Natural killer cell (primary cell): ENCODE measurements around the gene PLEKHG5. TPM values are rescaled to one million over a fixed set of nuclear protein-coding genes. Genes with fewer than 3 reads are reported as not detected.

ENCODE experiments used
- ATAC-seq, 3 donors: fragments of 150-1000 bp in 2 of 3; fragments of 200-7000 bp in 1 of 3; cut with Tn5 transposase; 1 replicate in 1 of 3; 2 replicates in 2 of 3; pipeline ENCODE4 v1.10.0; 2021; ENCODE audit warnings: mild to moderate bottlenecking in 2 of 3, moderate library complexity in 2 of 3
- DNase-seq, 2 donors: peaks; one replicate each; pipeline versions ENCODE4 v3.0.0 to v3.0.0-alpha.2; 2013 to 2021; ENCODE audit warnings: mixed read lengths in 1 of 2
- H3K27ac ChIP-seq: one replicate; pipeline ENCODE4 v1.5.1; 2013; ENCODE audit warnings: mild to moderate bottlenecking, low read length
- H3K27me3 ChIP-seq: one replicate; pipeline ENCODE4 v1.6.1; 2013; ENCODE audit warnings: low read length; ENCODE audit not compliant: control insufficient read depth, insufficient read depth
- H3K36me3 ChIP-seq: one replicate; pipeline ENCODE4 v1.6.1; 2013; ENCODE audit warnings: low read length; ENCODE audit not compliant: control insufficient read depth, insufficient read depth
- H3K4me1 ChIP-seq: one replicate; pipeline ENCODE4 v1.6.1; 2013; ENCODE audit warnings: low read length; ENCODE audit not compliant: control insufficient read depth, insufficient read depth
- H3K4me3 ChIP-seq: one replicate; pipeline ENCODE4 v1.5.1; 2013; ENCODE audit warnings: low read length
- H3K9me3 ChIP-seq: one replicate; pipeline ENCODE4 v1.6.1; 2013; ENCODE audit warnings: low read length; ENCODE audit not compliant: control insufficient read depth, insufficient read depth
- H3K27ac Mint-ChIP-seq, 2 donors: one replicate each; pipeline ENCODE4 v1.8.0; 2022; ENCODE audit warnings: mild to moderate bottlenecking in 2 of 2, mixed read lengths in 2 of 2, moderate library complexity in 1 of 2
- H3K27me3 Mint-ChIP-seq, 2 donors: one replicate each; pipeline ENCODE4 v1.8.0; 2022; ENCODE audit warnings: low read depth in 2 of 2, mixed read lengths in 2 of 2
- H3K36me3 Mint-ChIP-seq: one replicate; pipeline ENCODE4 v1.8.0; 2022; ENCODE audit warnings: mixed read lengths
- H3K4me1 Mint-ChIP-seq, 2 donors: one replicate each; pipeline ENCODE4 v1.8.0; 2022; ENCODE audit warnings: mixed read lengths in 2 of 2
- H3K4me3 Mint-ChIP-seq: one replicate; pipeline ENCODE4 v1.8.0; 2022; ENCODE audit warnings: mild to moderate bottlenecking, moderate library complexity, mixed read lengths
- H3K9me3 Mint-ChIP-seq, 2 donors: one replicate each; pipeline ENCODE4 v1.8.0; 2022; ENCODE audit warnings: mixed read lengths in 2 of 2
- CTCF ChIP-seq: fragments of 200-600 bp; IDR thresholded peaks from one replicate; pipeline ENCODE4 v1.8.0; 2022; ENCODE audit warnings: antibody characterized with exemption
- WGBS: methylation state at CpG from one replicate; pipeline ENCODE4 v1.1.7; 2013; ENCODE audit warnings: missing lambda C conversion rate; ENCODE audit not compliant: insufficient coverage; 5-methylcytosine and 5-hydroxymethylcytosine counted together
- intact Hi-C: fragments of 100-400 bp; cut with micrococcal nuclease; formaldehyde crosslinking; loops from one replicate; pipeline ENCODE4 v1.14.2; 2022
- total RNA-seq, 4 donors: library from RNA; stranded (reverse); fragments of 120-200 nt in 1 of 4; gene quantifications; one replicate each; pipeline versions ENCODE4 v1.2.3 to v1.2.4, GENCODE V29; 2013 to 2022

The PLEKHG5 gene
- total RNA-seq, 3 donors from 2014 or later (not counting 1 experiment from before 2014, with no cell fraction given): 0.16 to 1.1 (median 0.54) TPM

GRCh38 chr1:6528492-6528891, 37.0 kb upstream of the PLEKHG5 start:
- Mint-ChIP-seq H3K9me3 (no peaks in the 10 kb centered on the region), H3K36me3 (peaks cover 6% of the 10 kb centered on the region)
- intact Hi-C loops: no loop called here

GRCh38 chr1:6526316-6526715, 34.8 kb upstream of the PLEKHG5 start:
- no peak for DNase-seq
- Mint-ChIP-seq H3K9me3 (no peaks in the 10 kb centered on the region), H3K4me3 (no peak overlapping the region), H3K36me3 (no peaks in the 10 kb centered on the region), H3K4me1 (no peaks in the 10 kb centered on the region), H3K27me3 (no peaks in the 10 kb centered on the region), H3K27ac (no peak overlapping the region)
- ATAC-seq: no peak
- Histone ChIP-seq H3K36me3 (peaks cover 43% of the 10 kb centered on the region), H3K27me3 (no peaks in the 10 kb centered on the region), H3K4me3 (no peak overlapping the region), H3K9me3 (no peaks in the 10 kb centered on the region), H3K27ac (no peak overlapping the region), H3K4me1 (no peaks in the 10 kb centered on the region)
- WGBS: 86% methylated on average over 11 of the region's 11 CpGs
- intact Hi-C loops: no loop called here
- no peak for TF ChIP-seq CTCF

More at GRCh38 chr1:6528492-6528891, 37.0 kb upstream of the PLEKHG5 start:
- H3K27me3 Mint-ChIP-seq: no peaks in the 10 kb centered on the region
- no peaks in the 10 kb centered on the region for H3K4me1 Mint-ChIP-seq
- 97% methylated on average over 7 of the region's 7 CpGs for WGBS
- DNase-seq (no peak), ATAC-seq (no peak)
- H3K4me3 Mint-ChIP-seq: no peak overlapping the region
- Histone ChIP-seq H3K4me3 (no peak overlapping the region), H3K4me1 (no peaks in the 10 kb centered on the region), H3K9me3 (no peaks in the 10 kb centered on the region), H3K27me3 (no peaks in the 10 kb centered on the region), H3K36me3 (peaks cover 64% of the 10 kb centered on the region), H3K27ac (no peak overlapping the region)
- no peak for TF ChIP-seq CTCF
- no peak overlapping the region for H3K27ac Mint-ChIP-seq

GRCh38 chr1:6523566-6523965, 32.1 kb upstream of the PLEKHG5 start:
- Mint-ChIP-seq H3K9me3 (no peaks in the 10 kb centered on the region), H3K36me3 (no peaks in the 10 kb centered on the region), H3K27ac (peak overlapping the region; percentile 34 to 40), H3K4me3 (no peak overlapping the region), H3K4me1 (no peaks in the 10 kb centered on the region), H3K27me3 (no peaks in the 10 kb centered on the region)
- no peak for TF ChIP-seq CTCF
- Histone ChIP-seq H3K4me3 (no peak overlapping the region), H3K4me1 (no peaks in the 10 kb centered on the region), H3K27me3 (no peaks in the 10 kb centered on the region), H3K9me3 (no peaks in the 10 kb centered on the region), H3K36me3 (peaks cover 27% of the 10 kb centered on the region), H3K27ac (no peak overlapping the region)
- intact Hi-C loops: no loop called here
- peak in 1 of 2 donors; percentile 26 for DNase-seq
- peak in 1 of 3 donors; percentile 25 for ATAC-seq
- WGBS: 70% methylated on average over 5 of the region's 6 CpGs

GRCh38 chr1:6521536-6521935, 30.1 kb upstream of the PLEKHG5 start:
- Mint-ChIP-seq H3K9me3 (no peaks in the 10 kb centered on the region), H3K4me1 (no peaks in the 10 kb centered on the region), H3K27me3 (no peaks in the 10 kb centered on the region), H3K4me3 (no peak overlapping the region), H3K27ac (no peak overlapping the region), H3K36me3 (no peaks in the 10 kb centered on the region)
- Histone ChIP-seq H3K27ac (no peak overlapping the region), H3K36me3 (peaks cover 15% of the 10 kb centered on the region), H3K4me3 (no peak overlapping the region), H3K4me1 (no peaks in the 10 kb centered on the region), H3K9me3 (no peaks in the 10 kb centered on the region), H3K27me3 (no peaks in the 10 kb centered on the region)
- DNase-seq (no peak), ATAC-seq (no peak)
- TF ChIP-seq CTCF: no peak
- WGBS: 62% methylated on average over 5 of the region's 5 CpGs
- intact Hi-C loops: no loop called here
